Stimulated activated CD8-positive, alpha-beta memory T cell treated with anti-CD3 and anti-CD28 coated beads, Interleukin-15, amount 100 ng/mL, for 48 hours (primary cell): ENCODE measurements around the gene RBMS1.

Source experiments
- DNase-seq, 2 donors: peaks; one replicate each; pipeline ENCODE4 v3.0.0-alpha.2; 2020; ENCODE audit warnings: low read depth in 2 of 2

Gene RBMS1

GRCh38 chr2:160303527-160303926 is 190.1 kb downstream of the RBMS1 start:
- no peak for DNase-seq

DNA sequence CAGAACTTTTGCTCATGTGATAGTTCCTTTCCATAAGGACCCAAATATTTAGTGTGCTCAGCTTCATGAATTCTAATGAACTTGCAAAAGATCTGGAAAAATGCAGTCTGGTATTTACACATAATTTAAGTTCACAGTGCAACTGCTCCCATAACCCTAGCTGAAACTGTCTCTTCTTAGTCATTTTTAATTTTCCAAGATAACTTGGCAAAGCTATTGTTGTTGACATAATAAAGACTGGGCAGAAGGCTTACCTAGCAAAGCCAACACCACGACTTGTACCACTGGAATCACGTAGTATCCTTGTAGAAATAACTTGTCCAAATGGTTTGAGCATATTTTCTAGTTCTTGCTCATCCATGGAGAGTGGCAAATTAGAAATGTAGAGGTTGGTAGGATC is 190.5 kb downstream of the RBMS1 start:
- no peak for DNase-seq

- no peak for DNase-seq
These were observed 192.2 kb downstream of the RBMS1 start for GRCh38 chr2:160301420-160301819.

DNA sequence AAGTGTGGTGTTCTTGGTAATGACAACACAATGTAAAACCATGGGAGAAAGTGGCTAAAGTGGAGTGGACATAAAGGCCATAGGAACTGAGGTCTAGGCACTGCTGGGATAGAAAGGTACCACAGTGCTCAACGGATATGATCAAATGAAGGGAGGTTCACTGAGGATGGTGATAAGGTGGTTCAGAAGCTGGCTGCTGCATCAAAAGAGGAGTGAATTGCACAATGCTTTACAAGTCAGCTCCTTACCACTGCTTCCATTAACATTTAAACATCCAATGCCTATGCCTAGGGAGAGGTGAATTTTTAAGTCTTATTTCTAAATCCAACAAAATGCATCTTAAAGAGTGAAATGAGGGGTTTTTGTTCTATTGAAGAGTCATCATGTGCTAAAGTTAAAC is 193.4 kb downstream of the RBMS1 start:
- no peak for DNase-seq

DNA sequence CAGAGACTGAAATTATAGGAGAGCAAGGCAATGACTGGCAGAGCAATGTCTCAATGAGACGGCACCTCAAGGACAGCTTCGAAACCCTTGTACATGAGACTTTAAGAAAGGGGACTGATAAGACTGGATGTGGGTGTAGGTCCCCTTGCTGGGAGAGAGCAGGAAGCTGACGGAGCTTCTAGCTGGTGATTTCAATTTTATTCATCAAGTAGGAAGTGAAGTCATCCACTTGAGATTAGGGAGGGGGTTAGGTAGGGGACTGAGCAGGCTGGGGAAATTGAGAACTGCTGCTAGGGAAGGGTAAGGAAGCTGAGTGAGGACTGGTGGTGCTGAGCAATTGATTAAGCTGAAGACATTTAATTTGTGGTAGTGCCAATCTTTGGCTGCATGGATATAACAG is 194.1 kb downstream of the RBMS1 start:
- DNase-seq, result no peak

- no peak for DNase-seq
These were observed 194.6 kb downstream of the RBMS1 start for GRCh38 chr2:160298960-160299359.

- no peak for DNase-seq
These were observed 197.9 kb downstream of the RBMS1 start for GRCh38 chr2:160295519-160296207.

GRCh38 chr2:160294889-160295288 is 198.7 kb downstream of the RBMS1 start:
- no peak for DNase-seq

DNA sequence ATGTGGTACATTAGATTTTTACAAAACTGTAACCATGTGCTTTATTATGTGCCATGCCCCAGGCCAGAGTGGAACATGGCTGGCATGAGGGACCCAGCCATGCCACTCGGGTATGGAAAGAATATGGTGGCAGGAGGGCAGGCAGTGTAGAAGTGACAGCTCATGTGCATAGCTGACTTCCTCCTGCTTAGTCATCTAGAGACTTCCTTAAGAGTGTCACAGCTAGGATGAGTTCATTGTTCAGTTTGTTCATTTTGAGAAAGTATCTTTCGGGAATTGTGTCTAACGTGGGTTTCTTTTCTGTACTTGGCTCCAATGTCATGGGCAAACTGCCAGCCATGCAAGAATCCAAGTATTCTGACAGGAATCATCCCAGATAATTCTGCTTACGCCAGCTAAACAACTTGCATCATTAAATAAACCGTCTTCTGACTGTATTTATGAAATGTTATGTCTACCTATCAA is 199.2 kb downstream of the RBMS1 start:
- DNase-seq, result peak in 1 of 2 donors; percentile 25

GRCh38 chr2:160293391-160294091 is 200.1 kb downstream of the RBMS1 start:
- no peak for DNase-seq

DNA sequence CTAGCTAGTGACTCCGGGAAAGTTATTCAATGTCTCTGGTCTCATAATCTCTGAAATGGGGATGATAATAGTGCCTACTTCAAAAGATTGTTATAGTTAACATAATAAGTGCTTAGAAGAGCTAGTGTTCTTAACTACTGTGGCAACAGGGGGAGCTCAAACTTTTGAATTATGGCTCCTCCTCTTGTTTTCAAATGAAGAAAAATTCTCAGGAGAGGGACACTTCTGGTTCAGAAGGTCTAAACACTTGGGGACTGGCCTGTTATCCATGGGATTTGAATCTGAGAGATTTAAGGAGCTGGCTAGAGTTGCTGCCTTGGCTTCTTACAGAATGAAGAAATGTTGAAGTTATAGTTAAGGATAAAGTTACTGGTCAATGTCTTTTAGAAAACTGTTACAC is 201.4 kb downstream of the RBMS1 start:
- no peak for DNase-seq

DNA sequence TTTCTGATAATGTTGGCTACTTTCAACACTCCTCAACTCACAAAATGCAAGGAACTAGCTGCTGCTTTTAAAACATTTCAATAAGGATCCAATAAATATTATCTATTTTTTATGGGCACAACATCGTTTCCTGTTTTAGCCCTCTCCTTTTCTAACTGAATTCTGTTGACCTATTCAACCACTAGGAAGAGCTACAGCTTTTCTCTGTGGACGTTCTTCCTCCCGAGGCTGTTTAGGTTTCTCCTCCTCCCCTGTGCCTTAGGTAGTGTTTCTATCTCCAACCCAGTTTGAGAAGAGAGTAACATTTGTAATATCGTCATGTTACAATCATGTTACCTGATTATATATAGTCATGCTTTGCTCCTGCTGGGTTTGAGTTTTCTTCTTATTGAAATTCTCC is 202.2 kb downstream of the RBMS1 start:
- DNase-seq, result no peak

- no peak for DNase-seq
These were observed 203.0 kb downstream of the RBMS1 start for GRCh38 chr2:160290598-160290997.

DNA sequence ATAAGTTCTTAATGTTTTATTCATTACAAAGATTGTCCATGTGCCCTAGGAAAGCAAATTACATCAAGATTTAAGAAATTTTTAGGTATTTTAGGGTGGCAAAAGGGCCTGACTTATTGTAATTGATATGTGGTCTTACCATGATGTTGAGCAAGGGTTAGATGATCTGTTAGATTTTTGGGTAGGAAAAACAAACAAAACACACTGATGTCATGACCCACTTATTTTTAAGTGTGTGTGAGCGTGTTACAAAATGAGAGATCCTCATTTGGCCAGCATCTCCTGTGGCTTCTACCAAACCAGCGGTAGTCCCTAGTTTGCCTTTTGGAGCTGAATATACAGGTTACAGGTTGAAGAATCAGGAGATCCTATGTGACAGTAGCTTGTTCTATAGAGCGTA is 203.8 kb downstream of the RBMS1 start:
- DNase-seq, result no peak

- no peak for DNase-seq
These were observed 204.5 kb downstream of the RBMS1 start for GRCh38 chr2:160289126-160289525.

- no peak for DNase-seq
These were observed 205.3 kb downstream of the RBMS1 start for GRCh38 chr2:160288324-160288723.

- no peak for DNase-seq
These were observed 206.1 kb downstream of the RBMS1 start for GRCh38 chr2:160287476-160287875.

GRCh38 chr2:160286551-160286950 is 207.1 kb downstream of the RBMS1 start:
- no peak for DNase-seq

- no peak for DNase-seq
These were observed 209.9 kb downstream of the RBMS1 start for GRCh38 chr2:160283675-160284074.

DNA sequence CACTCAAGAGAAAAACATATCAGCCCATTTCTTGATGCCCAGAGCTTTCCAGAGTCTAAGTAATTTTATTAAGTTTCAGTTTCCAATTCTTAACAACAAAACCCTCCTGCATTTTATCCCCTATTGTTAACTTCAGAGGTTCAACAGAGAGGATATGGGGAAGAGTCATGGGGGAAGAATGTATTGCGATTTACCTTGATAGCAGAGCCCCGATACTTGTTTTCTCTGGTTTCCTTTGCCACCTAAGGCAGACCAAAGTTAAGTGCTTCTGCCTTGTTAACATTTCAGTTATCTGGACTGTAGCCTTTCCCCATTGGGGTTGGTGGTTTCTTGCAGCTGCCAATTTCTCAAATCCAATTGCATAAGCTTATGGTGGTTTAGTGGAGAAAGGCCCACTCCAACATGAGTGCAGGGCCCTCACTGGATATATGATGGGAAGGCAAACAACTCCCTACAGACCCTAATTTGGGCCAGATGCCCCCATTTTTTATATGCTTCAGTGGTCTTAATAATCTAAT is 211.5 kb downstream of the RBMS1 start:
- no peak for DNase-seq

DNA sequence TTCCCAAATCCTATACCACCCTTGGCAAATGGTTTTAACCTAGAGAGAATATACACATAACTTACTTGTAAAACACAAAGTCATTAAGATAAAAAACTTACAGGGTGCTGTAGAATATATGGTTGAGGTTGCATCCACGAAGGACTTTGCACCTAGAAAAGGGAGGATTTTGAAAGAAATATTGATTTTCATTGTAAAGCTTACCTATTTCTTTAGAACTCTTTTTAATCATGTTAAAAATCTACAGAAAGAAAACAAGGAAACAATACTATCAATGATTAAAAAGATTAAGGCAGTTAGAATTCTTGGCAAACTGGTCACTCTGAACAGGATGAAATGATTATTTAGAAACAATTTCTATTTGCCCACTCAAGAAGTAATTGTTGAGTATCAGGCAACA is 212.4 kb downstream of the RBMS1 start:
- no peak for DNase-seq

GRCh38 chr2:160279813-160280465 is 213.7 kb downstream of the RBMS1 start:
- no peak for DNase-seq

DNA sequence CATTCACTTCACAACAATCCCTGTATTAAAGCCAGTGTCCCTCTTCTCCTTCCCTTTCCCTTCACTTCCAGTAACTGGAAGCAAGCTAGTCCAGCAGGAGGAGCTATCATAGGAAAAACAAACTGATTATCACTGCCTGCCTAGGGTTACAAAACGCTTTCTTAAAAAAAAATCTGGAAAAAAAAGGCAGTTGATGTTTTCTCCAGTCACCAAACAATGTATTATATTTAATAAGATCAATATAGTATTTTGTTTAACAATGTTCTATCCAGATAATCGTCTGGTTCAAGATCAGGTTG is 214.8 kb downstream of the RBMS1 start:
- no peak for DNase-seq
